ENCODE measurements around the gene VGLL1.

VGLL1 gene

GRCh38 chrX:136496186-136496763 is 35.7 kb upstream of the VGLL1 start:
- TF ChIP-seq, protein P1, sequence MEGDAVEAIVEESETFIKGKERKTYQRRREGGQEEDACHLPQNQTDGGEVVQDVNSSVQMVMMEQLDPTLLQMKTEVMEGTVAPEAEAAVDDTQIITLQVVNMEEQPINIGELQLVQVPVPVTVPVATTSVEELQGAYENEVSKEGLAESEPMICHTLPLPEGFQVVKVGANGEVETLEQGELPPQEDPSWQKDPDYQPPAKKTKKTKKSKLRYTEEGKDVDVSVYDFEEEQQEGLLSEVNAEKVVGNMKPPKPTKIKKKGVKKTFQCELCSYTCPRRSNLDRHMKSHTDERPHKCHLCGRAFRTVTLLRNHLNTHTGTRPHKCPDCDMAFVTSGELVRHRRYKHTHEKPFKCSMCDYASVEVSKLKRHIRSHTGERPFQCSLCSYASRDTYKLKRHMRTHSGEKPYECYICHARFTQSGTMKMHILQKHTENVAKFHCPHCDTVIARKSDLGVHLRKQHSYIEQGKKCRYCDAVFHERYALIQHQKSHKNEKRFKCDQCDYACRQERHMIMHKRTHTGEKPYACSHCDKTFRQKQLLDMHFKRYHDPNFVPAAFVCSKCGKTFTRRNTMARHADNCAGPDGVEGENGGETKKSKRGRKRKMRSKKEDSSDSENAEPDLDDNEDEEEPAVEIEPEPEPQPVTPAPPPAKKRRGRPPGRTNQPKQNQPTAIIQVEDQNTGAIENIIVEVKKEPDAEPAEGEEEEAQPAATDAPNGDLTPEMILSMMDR (IDR thresholded peaks at IDR 0.05; ENCODE audit: low read depth, low read length, missing control alignments): no peak
- in situ Hi-C loops (cut with HindIII; ENCODE audit: low sequenced_read_pairs): no loop called here
- H3K4me3 ChIP-seq (ENCODE audit: low read depth, low read length): peak overlapping the region; percentile 66
- DNase-seq (ENCODE audit: low read depth): no peak

- in situ Hi-C loops (cut with HindIII; ENCODE audit: low sequenced_read_pairs): no loop called here
- TF ChIP-seq, protein P1 (IDR thresholded peaks at IDR 0.05; ENCODE audit: low read depth, low read length, missing control alignments): no peak
These were observed 35.1 kb upstream of the VGLL1 start for GRCh38 chrX:136496764-136497555.

DNA sequence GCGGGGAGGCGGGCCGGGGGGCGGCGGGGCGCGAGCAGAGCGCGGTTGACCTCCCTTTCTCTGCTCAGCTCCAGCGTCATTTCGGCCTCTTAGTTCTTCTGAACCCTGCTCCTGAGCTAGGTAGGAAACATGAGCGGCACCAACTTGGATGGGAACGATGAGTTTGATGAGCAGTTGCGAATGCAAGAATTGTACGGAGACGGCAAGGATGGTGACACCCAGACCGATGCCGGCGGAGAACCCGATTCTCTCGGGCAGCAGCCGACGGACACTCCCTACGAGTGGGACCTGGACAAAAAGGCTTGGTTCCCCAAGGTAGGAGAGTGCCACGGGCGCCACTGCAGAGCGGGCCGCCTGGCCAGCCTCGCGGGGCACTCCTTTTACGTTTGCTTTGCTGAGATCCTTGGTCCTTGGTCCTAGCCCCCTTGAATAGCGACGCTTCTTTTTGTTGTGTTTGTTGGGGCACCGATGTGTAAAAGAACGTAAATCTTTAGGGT is 34.4 kb upstream of the VGLL1 start, which contains the start of gene HTATSF1:
Gene HTATSF1, plus strand, starts transcription at position 37 of the 497 bp plus-strand sequence. Its CDS starts 93 bp downstream, at position 130.
- TF ChIP-seq, protein P1 (IDR thresholded peaks at IDR 0.05; ENCODE audit: low read depth, low read length, missing control alignments): no peak
- in situ Hi-C loops (cut with HindIII; ENCODE audit: low sequenced_read_pairs): no loop called here
- H3K4me3 ChIP-seq (ENCODE audit: low read depth, low read length): peak within 1 kb of the TSS; percentile 66
- no peak for DNase-seq (ENCODE audit: low read depth)

More at GRCh38 chrX:136496764-136497555, 35.1 kb upstream of the VGLL1 start:
- H3K4me3 ChIP-seq (ENCODE audit: low read depth, low read length): peak overlapping the region; percentile 66
- peak; percentile 42 for DNase-seq (ENCODE audit: low read depth)

GRCh38 chrX:136519069-136519468 is 12.9 kb upstream of the VGLL1 start:
- H3K4me3 ChIP-seq (ENCODE audit: low read depth, low read length): no peak overlapping the region
- in situ Hi-C loops (cut with HindIII; ENCODE audit: low sequenced_read_pairs): no loop called here
- TF ChIP-seq, protein P1 (IDR thresholded peaks at IDR 0.05; ENCODE audit: low read depth, low read length, missing control alignments): no peak
- no peak for DNase-seq (ENCODE audit: low read depth)

- in situ Hi-C loops (cut with HindIII; ENCODE audit: low sequenced_read_pairs): no loop called here
- TF ChIP-seq, protein P1 (IDR thresholded peaks at IDR 0.05; ENCODE audit: low read depth, low read length, missing control alignments): no peak
- DNase-seq (ENCODE audit: low read depth): no peak
- H3K4me3 ChIP-seq (ENCODE audit: low read depth, low read length): no peak overlapping the region
These were observed 8.2 kb upstream of the VGLL1 start for GRCh38 chrX:136523770-136524169.

- in situ Hi-C loops (cut with HindIII; ENCODE audit: low sequenced_read_pairs): no loop called here
- peak; percentile 76 for DNase-seq (ENCODE audit: low read depth)
- TF ChIP-seq, protein P1 (IDR thresholded peaks at IDR 0.05; ENCODE audit: low read depth, low read length, missing control alignments): no peak
- no peak overlapping the region for H3K4me3 ChIP-seq (ENCODE audit: low read depth, low read length)
These were observed 6.0 kb upstream of the VGLL1 start for GRCh38 chrX:136525738-136526606.

Measured in astrocyte of the cerebellum (primary cell).